Left ventricle myocardium inferior (tissue), 1 donor: ENCODE results near the gene TP53BP1. TPM values are rescaled to one million over a fixed set of nuclear protein-coding genes. Genes with fewer than 3 reads are reported as not detected.

Experiments
- DNase-seq: peaks from one replicate; pipeline ENCODE4 v3.0.0-alpha.2; 2020
- H3K27ac ChIP-seq: fragments of 200-600 bp; replicated peaks from 2 replicates; pipeline ENCODE4 v1.8.0; 2021
- H3K27me3 ChIP-seq: fragments of 200-600 bp; 2 replicates; pipeline ENCODE4 v1.8.0; 2021; ENCODE audit warnings: low read depth
- H3K36me3 ChIP-seq: fragments of 200-600 bp; 2 replicates; pipeline ENCODE4 v1.8.0; 2021
- H3K4me1 ChIP-seq: fragments of 200-600 bp; 2 replicates; pipeline ENCODE4 v1.8.0; 2021
- H3K4me3 ChIP-seq: fragments of 200-600 bp; 2 replicates; pipeline ENCODE4 v1.8.0; 2021; ENCODE audit warnings: mild to moderate bottlenecking, moderate library complexity
- H3K9me3 ChIP-seq: fragments of 200-600 bp; replicated peaks from 2 replicates; pipeline ENCODE4 v1.8.0; 2021
- CTCF ChIP-seq: fragments of 200-600 bp; IDR thresholded peaks from 2 replicates; pipeline ENCODE4 v1.8.0; 2021; ENCODE audit warnings: antibody characterized with exemption, mild to moderate bottlenecking, borderline replicate concordance
- intact Hi-C: fragments of 100-400 bp; cut with micrococcal nuclease; formaldehyde crosslinking; loops from one replicate; pipeline ENCODE4 v1.11.0; 2022
- total RNA-seq: library from RNA; stranded (reverse); fragmentation: NEBNext Ultra II Directional; extraction: Animal tissue kit (Norgen Biotek cat#: 25700); gene quantifications from one replicate; pipeline ENCODE4 v1.2.1, GENCODE V29; 2021
- donor health status: DM: no; HTN: yes; CAD: no; lungs with severe emphysema.

The TP53BP1 gene
- total RNA-seq, 1 donor from 2014 or later, result 28.6 TPM

- H3K9me3 ChIP-seq, result no peaks in the 10 kb centered on the region
- no peak for DNase-seq
- H3K4me1 ChIP-seq, result peaks cover 20% of the 10 kb centered on the region
- H3K27ac ChIP-seq, result no peak overlapping the region
- intact Hi-C loops, result no loop called here
- H3K36me3 ChIP-seq, result peaks cover 45% of the 10 kb centered on the region
- no peak for TF ChIP-seq CTCF
- peaks cover 8% of the 10 kb centered on the region for H3K27me3 ChIP-seq
- no peak overlapping the region for H3K4me3 ChIP-seq
Observed at GRCh38 chr15:43522247-43522646, 29.3 kb upstream of the TP53BP1 start.

GRCh38 chr15:43521419-43521818, 28.5 kb upstream of the TP53BP1 start:
- Histone ChIP-seq H3K27me3 (peaks cover 8% of the 10 kb centered on the region), H3K27ac (no peak overlapping the region), H3K4me1 (peaks cover 29% of the 10 kb centered on the region), H3K9me3 (no peaks in the 10 kb centered on the region), H3K36me3 (peaks cover 45% of the 10 kb centered on the region), H3K4me3 (no peak overlapping the region)
- no peak for DNase-seq
- intact Hi-C loops, result no loop called here
- TF ChIP-seq CTCF, result no peak

- no peak overlapping the region for H3K4me3 ChIP-seq
- H3K4me1 ChIP-seq, result peaks cover 42% of the 10 kb centered on the region
- peaks cover 8% of the 10 kb centered on the region for H3K27me3 ChIP-seq
- H3K27ac ChIP-seq, result no peak overlapping the region
- H3K36me3 ChIP-seq, result peaks cover 45% of the 10 kb centered on the region
- no peak for DNase-seq
- H3K9me3 ChIP-seq, result no peaks in the 10 kb centered on the region
- intact Hi-C loops, result no loop called here
- TF ChIP-seq CTCF, result no peak
Observed at GRCh38 chr15:43520138-43520537, 27.2 kb upstream of the TP53BP1 start.

- peaks cover 38% of the 10 kb centered on the region for H3K36me3 ChIP-seq
- H3K9me3 ChIP-seq, result no peaks in the 10 kb centered on the region
- no peak for TF ChIP-seq CTCF
- no peak for DNase-seq
- intact Hi-C loops, result no loop called here
- peaks cover 50% of the 10 kb centered on the region for H3K4me1 ChIP-seq
- peaks cover 8% of the 10 kb centered on the region for H3K27me3 ChIP-seq
- no peak overlapping the region for H3K27ac ChIP-seq
- H3K4me3 ChIP-seq, result peak overlapping the region; percentile 66
Observed at GRCh38 chr15:43519196-43519595, 26.2 kb upstream of the TP53BP1 start.

GRCh38 chr15:43518197-43518761, 25.3 kb upstream of the TP53BP1 start:
- H3K36me3 ChIP-seq, result peaks cover 29% of the 10 kb centered on the region
- H3K27ac ChIP-seq, result peak overlapping the region; percentile 80
- peaks cover 58% of the 10 kb centered on the region for H3K4me1 ChIP-seq
- peak overlapping the region; percentile 66 for H3K4me3 ChIP-seq
- intact Hi-C loops, result no loop called here
- no peak for TF ChIP-seq CTCF
- H3K27me3 ChIP-seq, result peaks cover 8% of the 10 kb centered on the region
- H3K9me3 ChIP-seq, result no peaks in the 10 kb centered on the region
- DNase-seq, result no peak
